PC-9 (cell line): Measurements from ENCODE around the gene ERCC3. TPM values are rescaled to one million over a fixed set of nuclear protein-coding genes. Genes with fewer than 3 reads are reported as not detected.

Experiments used
- BruUV-seq: library from RNA; stranded (reverse); fragments of 400-500 nt; replicated peaks from 2 replicates; lab custom pipeline; 2021; lab: Mats Ljungman, UMichigan
- CTCF ChIA-PET: fragments of 300-600 bp; sonication (Branson Sonifier 250); formaldehyde crosslinking; loops from one replicate; lab custom pipeline; 2022; ENCODE audit warnings: antibody characterized with exemption; lab: Charles Lee
- POLR2A ChIA-PET: fragments of 300-600 bp; sonication (Branson Sonifier 250); formaldehyde crosslinking; loops from one replicate; lab custom pipeline; 2022; ENCODE audit warnings: antibody characterized with exemption; ENCODE audit not compliant: unreplicated experiment; lab: Charles Lee
- DNase-seq, 2 experiments: peaks; one replicate each; pipeline versions ENCODE4 v3.0.0 to v3.0.0-alpha.2; 2015 to 2022; ENCODE audit warnings: mixed read lengths in 1 of 2
- H2AFZ ChIP-seq: fragments of 200-600 bp; sonication (generic); 2 replicates; pipeline ENCODE4 v1.8.1; 2017; ENCODE audit warnings: antibody characterized with exemption
- H3F3A ChIP-seq: fragments of 200-600 bp; sonication (generic); 2 replicates; pipeline ENCODE4 v1.8.1; 2017; ENCODE audit warnings: antibody characterized with exemption, mild to moderate bottlenecking, low read depth; ENCODE audit not compliant: insufficient read depth
- H3K27ac ChIP-seq: fragments of 200-600 bp; sonication (generic); 2 replicates; pipeline ENCODE4 v1.6.1; 2016; ENCODE audit warnings: mixed run types
- H3K27me3 ChIP-seq: fragments of 200-600 bp; sonication (generic); 2 replicates; pipeline ENCODE4 v1.6.1; 2016; ENCODE audit warnings: low read depth, mixed run types; ENCODE audit not compliant: insufficient read depth
- H3K36me3 ChIP-seq: fragments of 200-600 bp; sonication (generic); 2 replicates; pipeline ENCODE4 v1.6.1; 2016; ENCODE audit warnings: low read depth, mixed run types
- H3K4me1 ChIP-seq: fragments of 200-600 bp; sonication (generic); replicated peaks from 2 replicates; pipeline ENCODE4 v1.6.1; 2016; ENCODE audit warnings: mixed run types; ENCODE audit not compliant: insufficient read depth
- H3K4me2 ChIP-seq: fragments of 200-600 bp; sonication (generic); 2 replicates; pipeline ENCODE4 v1.6.1; 2017; ENCODE audit warnings: mixed run types
- H3K4me3 ChIP-seq: fragments of 200-600 bp; sonication (generic); 2 replicates; pipeline ENCODE4 v1.6.1; 2016; ENCODE audit warnings: mixed run types
- H3K79me2 ChIP-seq: fragments of 200-600 bp; sonication (generic); 2 replicates; pipeline ENCODE4 v1.6.1; 2017; ENCODE audit warnings: low read depth, mixed run types
- H3K9me2 ChIP-seq: fragments of 200-600 bp; sonication (generic); 2 replicates; pipeline ENCODE4 v1.8.1; 2017; ENCODE audit warnings: mild to moderate bottlenecking; ENCODE audit not compliant: insufficient read depth
- H3K9me3 ChIP-seq: fragments of 200-600 bp; sonication (generic); 2 replicates; pipeline ENCODE4 v1.8.1; 2016; ENCODE audit warnings: low read depth; ENCODE audit not compliant: insufficient read depth
- H4K20me1 ChIP-seq: fragments of 200-600 bp; sonication (generic); 2 replicates; pipeline ENCODE4 v1.8.1; 2017; ENCODE audit not compliant: insufficient read depth
- EZH2 ChIP-seq: fragments of 200-600 bp; sonication (generic); IDR thresholded peaks from 2 replicates; pipeline ENCODE4 v1.8.0; 2017; ENCODE audit warnings: antibody characterized with exemption, low read depth
- intact Hi-C: fragments of 100-400 bp; cut with micrococcal nuclease; formaldehyde crosslinking; loops from one replicate; pipeline ENCODE4 v1.10.0; 2022; ENCODE audit not compliant: unreplicated experiment
- total RNA-seq: library from RNA; stranded (reverse); gene quantifications from 2 replicates; pipeline ENCODE4 v1.2.3, GENCODE V29; 2021
- TF ChIP-seq, protein P1 (sequence below): fragments of 200-600 bp; sonication (generic); conservative IDR thresholded peaks from 2 replicates; pipeline ENCODE4 v1.6.1; 2017; ENCODE audit warnings: mixed run types, antibody characterized with exemption, mild to moderate bottlenecking, moderate library complexity

Gene ERCC3
- total RNA-seq, 1 experiment from 2014 or later, result 73.2 TPM

DNA sequence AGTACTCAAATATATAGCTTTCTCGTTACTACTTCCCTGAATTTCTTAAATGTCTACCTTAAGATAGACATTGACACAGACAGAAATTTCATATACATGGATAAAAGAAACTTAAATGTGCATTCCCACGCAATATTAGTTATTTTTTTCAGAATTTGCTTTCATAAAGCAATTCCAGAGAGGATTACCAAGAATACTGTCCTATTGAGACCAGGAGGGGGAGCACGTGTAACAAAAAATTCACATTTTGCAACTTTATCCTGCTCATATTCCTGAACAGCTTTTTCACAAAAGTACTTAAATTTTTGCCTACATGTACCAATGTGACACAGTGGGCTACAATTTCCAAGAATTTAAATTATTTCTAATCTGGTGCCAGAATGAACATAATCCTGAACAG, 30.7 kb upstream of the ERCC3 start:
- Histone ChIP-seq H3K4me2 (no peak overlapping the region), H4K20me1 (no peaks in the 10 kb centered on the region), H3K9me2 (no peaks in the 10 kb centered on the region), H3K4me3 (no peak overlapping the region), H3K27me3 (no peaks in the 10 kb centered on the region), H3K4me1 (no peaks in the 10 kb centered on the region), H3K9me3 (no peaks in the 10 kb centered on the region), H3K79me2 (no peaks in the 10 kb centered on the region), H3K36me3 (peaks cover 27% of the 10 kb centered on the region), H3F3A (peaks cover 38% of the 10 kb centered on the region), H2AFZ (no peak overlapping the region), H3K27ac (no peak overlapping the region)
- intact Hi-C loops, result loop anchor here (1.0 to 10.0 kb wide), 4 partner anchors 90 to 320 kb away; partner anchors contain the start of genes GPR17 and PROC
- DNase-seq, result peak; percentile 14 to 62
- TF ChIP-seq, protein P1, sequence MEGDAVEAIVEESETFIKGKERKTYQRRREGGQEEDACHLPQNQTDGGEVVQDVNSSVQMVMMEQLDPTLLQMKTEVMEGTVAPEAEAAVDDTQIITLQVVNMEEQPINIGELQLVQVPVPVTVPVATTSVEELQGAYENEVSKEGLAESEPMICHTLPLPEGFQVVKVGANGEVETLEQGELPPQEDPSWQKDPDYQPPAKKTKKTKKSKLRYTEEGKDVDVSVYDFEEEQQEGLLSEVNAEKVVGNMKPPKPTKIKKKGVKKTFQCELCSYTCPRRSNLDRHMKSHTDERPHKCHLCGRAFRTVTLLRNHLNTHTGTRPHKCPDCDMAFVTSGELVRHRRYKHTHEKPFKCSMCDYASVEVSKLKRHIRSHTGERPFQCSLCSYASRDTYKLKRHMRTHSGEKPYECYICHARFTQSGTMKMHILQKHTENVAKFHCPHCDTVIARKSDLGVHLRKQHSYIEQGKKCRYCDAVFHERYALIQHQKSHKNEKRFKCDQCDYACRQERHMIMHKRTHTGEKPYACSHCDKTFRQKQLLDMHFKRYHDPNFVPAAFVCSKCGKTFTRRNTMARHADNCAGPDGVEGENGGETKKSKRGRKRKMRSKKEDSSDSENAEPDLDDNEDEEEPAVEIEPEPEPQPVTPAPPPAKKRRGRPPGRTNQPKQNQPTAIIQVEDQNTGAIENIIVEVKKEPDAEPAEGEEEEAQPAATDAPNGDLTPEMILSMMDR, result peak; percentile 91
- no peak for TF ChIP-seq EZH2
- BruUV-seq, result no TSS peak
- ChIA-PET CTCF (interaction anchor here (1.1 to 2.3 kb wide), 3 partner anchors 127 to 155 kb away, joined by 4 to 14 read pairs (median 4); no protein-coding TSS in a partner anchor), POLR2A (no interaction called here)

DNA sequence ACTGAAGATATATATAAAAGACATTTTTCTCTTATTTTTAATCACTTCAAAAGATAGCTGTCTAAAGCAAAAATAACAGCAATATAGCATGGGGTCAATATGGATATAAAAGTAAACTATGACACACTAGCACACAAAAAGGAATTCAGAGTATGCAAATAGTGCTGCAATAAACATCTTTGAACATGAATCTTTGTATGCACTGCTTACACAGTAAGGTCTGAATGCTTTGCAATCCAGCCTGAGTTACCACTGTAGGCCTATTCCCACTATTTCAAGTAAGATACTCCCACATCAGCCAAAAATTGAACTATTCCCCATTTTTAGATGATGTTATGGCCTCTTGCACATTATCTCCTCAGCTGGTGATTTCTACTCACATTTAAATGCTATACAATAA, 27.4 kb upstream of the ERCC3 start:
- Histone ChIP-seq H3K79me2 (no peaks in the 10 kb centered on the region), H3K9me3 (no peaks in the 10 kb centered on the region), H3K27me3 (no peaks in the 10 kb centered on the region), H3K4me1 (no peaks in the 10 kb centered on the region), H3K4me3 (no peak overlapping the region), H3K27ac (no peak overlapping the region), H3F3A (peaks cover 28% of the 10 kb centered on the region), H3K4me2 (no peak overlapping the region), H3K9me2 (no peaks in the 10 kb centered on the region), H4K20me1 (no peaks in the 10 kb centered on the region), H2AFZ (no peak overlapping the region), H3K36me3 (peaks cover 28% of the 10 kb centered on the region)
- intact Hi-C loops, result loop anchor here (10.0 kb wide), 2 partner anchors 93 to 323 kb away; partner anchors contain the start of genes GPR17 and PROC
- ChIA-PET CTCF (no interaction called here), POLR2A (no interaction called here)
- no TSS peak for BruUV-seq
- DNase-seq, result no peak
- TF ChIP-seq, protein P1, result no peak
- no peak for TF ChIP-seq EZH2

DNA sequence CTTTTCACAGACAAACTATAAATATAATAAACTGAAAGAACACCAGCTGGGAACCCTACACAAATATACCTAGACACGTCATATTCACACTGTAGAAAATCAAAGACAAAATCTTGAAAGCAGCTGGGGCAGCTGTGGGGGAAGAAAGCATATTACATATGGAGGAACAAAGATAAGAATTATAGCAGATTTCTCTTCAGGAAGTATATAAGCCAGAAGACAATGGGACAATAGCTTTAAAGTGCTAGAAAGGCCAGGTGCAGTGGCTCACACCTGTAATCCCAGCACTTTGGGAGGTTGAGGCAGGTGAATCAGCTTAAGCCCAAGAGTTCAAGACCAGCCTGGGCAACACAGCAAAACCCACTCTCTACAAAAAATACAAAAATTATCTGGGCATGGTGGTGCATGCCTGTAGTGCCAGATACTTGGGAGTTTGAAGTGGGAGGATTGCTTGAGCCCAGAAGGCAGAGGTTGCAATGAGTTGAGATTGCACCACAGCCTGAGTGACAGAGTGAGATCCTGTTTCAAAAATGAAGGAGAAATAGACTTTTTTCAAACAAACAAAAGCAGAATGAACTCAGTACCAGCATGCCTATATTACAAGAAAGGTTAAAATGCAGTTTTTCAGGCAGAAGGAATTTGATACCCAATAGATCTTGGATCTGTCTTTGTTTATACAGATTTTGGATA, 26.8 kb upstream of the ERCC3 start:
- no peaks in the 10 kb centered on the region for H3K9me2 ChIP-seq
- BruUV-seq, result no TSS peak
- no peaks in the 10 kb centered on the region for H3K9me3 ChIP-seq
- H3K4me2 ChIP-seq, result no peak overlapping the region
- no peaks in the 10 kb centered on the region for H3K27me3 ChIP-seq
- H3K27ac ChIP-seq, result no peak overlapping the region
- no peaks in the 10 kb centered on the region for H3K4me1 ChIP-seq
- intact Hi-C loops, result loop anchor here (10.0 kb wide), 2 partner anchors 94 to 324 kb away; partner anchors contain the start of genes GPR17 and PROC
- ChIA-PET CTCF (no interaction called here), POLR2A (interaction anchor here (0.6 kb wide), 1 partner anchor 95 kb away, joined by 3 read pairs; no protein-coding TSS in a partner anchor)
- no peaks in the 10 kb centered on the region for H4K20me1 ChIP-seq
- peaks cover 23% of the 10 kb centered on the region for H3F3A ChIP-seq
- peaks cover 29% of the 10 kb centered on the region for H3K36me3 ChIP-seq
- DNase-seq, result no peak
- H3K4me3 ChIP-seq, result no peak overlapping the region
- no peaks in the 10 kb centered on the region for H3K79me2 ChIP-seq
- TF ChIP-seq, protein P1, result no peak
- TF ChIP-seq EZH2, result no peak
- H2AFZ ChIP-seq, result no peak overlapping the region
